Measurements from ENCODE around the gene CD300LD.
"Not testable (repeated sequence)": the region's sequence is repeated elsewhere in the genome, so short reads cannot be mapped to it uniquely, and the experiment has no call there.

Gene CD300LD

GRCh38 chr17:74630251-74630650 lies 38.2 kb upstream of the CD300LD start:
- H3K27me3 ChIP-seq (ENCODE audit: insufficient read depth, low read length); H3K4me1 ChIP-seq (ENCODE audit: insufficient read depth, low read length): not testable (repeated sequence)

DNA sequence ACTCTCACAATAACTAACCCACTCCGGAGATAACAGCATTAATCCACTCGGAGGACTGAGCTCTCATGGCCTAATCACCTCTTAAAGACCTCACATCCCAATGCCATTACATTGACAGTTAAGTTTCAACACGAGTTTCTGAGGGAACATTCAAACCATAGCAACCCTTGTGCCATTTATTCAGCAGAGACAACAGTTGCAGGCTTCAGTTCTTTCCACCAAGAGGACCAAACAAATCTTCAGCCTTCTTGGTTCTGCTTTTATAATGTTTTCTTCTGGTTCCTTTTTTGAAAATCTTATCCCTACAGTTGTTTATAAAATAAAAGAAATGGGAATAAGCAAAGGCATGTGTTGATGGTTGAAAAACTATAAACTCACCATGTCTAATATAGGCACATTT lies 33.6 kb upstream of the CD300LD start:
- H3K9ac ChIP-seq (ENCODE audit: low read depth, low read length), result no peak overlapping the region
- no peak overlapping the region for H3K4me3 ChIP-seq (ENCODE audit: low read length)
- no peak overlapping the region for H3K27ac ChIP-seq (ENCODE audit: low read length)
- no peaks in the 10 kb centered on the region for H3K36me3 ChIP-seq (ENCODE audit: insufficient read depth, low read depth, low read length)
- H3K4me1 ChIP-seq (ENCODE audit: insufficient read depth, low read length), result no peaks in the 10 kb centered on the region
- no peaks in the 10 kb centered on the region for H3K9me3 ChIP-seq (ENCODE audit: insufficient read depth, low read depth, low read length)
- H3K27me3 ChIP-seq (ENCODE audit: insufficient read depth, low read length), result peaks cover 26% of the 10 kb centered on the region

More at GRCh38 chr17:74630251-74630650, 38.2 kb upstream of the CD300LD start:
- not testable (repeated sequence) for H3K36me3 ChIP-seq (ENCODE audit: insufficient read depth, low read depth, low read length); H3K4me3 ChIP-seq (ENCODE audit: low read length); H3K9me3 ChIP-seq (ENCODE audit: insufficient read depth, low read depth, low read length); H3K27ac ChIP-seq (ENCODE audit: low read length); H3K9ac ChIP-seq (ENCODE audit: low read depth, low read length)

GRCh38 chr17:74624131-74624530 lies 32.0 kb upstream of the CD300LD start:
- no peaks in the 10 kb centered on the region for H3K36me3 ChIP-seq (ENCODE audit: insufficient read depth, low read depth, low read length)
- no peak overlapping the region for H3K27ac ChIP-seq (ENCODE audit: low read length)
- no peaks in the 10 kb centered on the region for H3K4me1 ChIP-seq (ENCODE audit: insufficient read depth, low read length)
- H3K9me3 ChIP-seq (ENCODE audit: insufficient read depth, low read depth, low read length), result no peaks in the 10 kb centered on the region
- H3K9ac ChIP-seq (ENCODE audit: low read depth, low read length), result no peak overlapping the region
- H3K4me3 ChIP-seq (ENCODE audit: low read length), result no peak overlapping the region
- peaks cover 32% of the 10 kb centered on the region for H3K27me3 ChIP-seq (ENCODE audit: insufficient read depth, low read length)

- H3K9me3 ChIP-seq (ENCODE audit: insufficient read depth, low read depth, low read length), result no peaks in the 10 kb centered on the region
- H3K36me3 ChIP-seq (ENCODE audit: insufficient read depth, low read depth, low read length), result no peaks in the 10 kb centered on the region
- no peak within 1 kb of the TSS for H3K27ac ChIP-seq (ENCODE audit: low read length)
- H3K4me3 ChIP-seq (ENCODE audit: low read length), result no peak within 1 kb of the TSS
- H3K27me3 ChIP-seq (ENCODE audit: insufficient read depth, low read length), result peaks cover 37% of the 10 kb centered on the region
- H3K9ac ChIP-seq (ENCODE audit: low read depth, low read length), result no peak within 1 kb of the TSS
- H3K4me1 ChIP-seq (ENCODE audit: insufficient read depth, low read length), result no peaks in the 10 kb centered on the region
Observed at GRCh38 chr17:74623693-74624093, 31.6 kb upstream of the CD300LD start, which contains the start of gene CD300E. Gene CD300E, minus strand, starts transcription at chr17:74623738. Its CDS starts 117 bp downstream, at chr17:74623621.

GRCh38 chr17:74619077-74619673 lies 27.1 kb upstream of the CD300LD start:
- Histone ChIP-seq H3K4me1 (ENCODE audit: insufficient read depth, low read length) (no peaks in the 10 kb centered on the region), H3K27me3 (ENCODE audit: insufficient read depth, low read length) (peaks cover 47% of the 10 kb centered on the region), H3K27ac (ENCODE audit: low read length) (no peak overlapping the region), H3K36me3 (ENCODE audit: insufficient read depth, low read depth, low read length) (no peaks in the 10 kb centered on the region), H3K9ac (ENCODE audit: low read depth, low read length) (no peak overlapping the region), H3K9me3 (ENCODE audit: insufficient read depth, low read depth, low read length) (no peaks in the 10 kb centered on the region), H3K4me3 (ENCODE audit: low read length) (no peak overlapping the region)

DNA sequence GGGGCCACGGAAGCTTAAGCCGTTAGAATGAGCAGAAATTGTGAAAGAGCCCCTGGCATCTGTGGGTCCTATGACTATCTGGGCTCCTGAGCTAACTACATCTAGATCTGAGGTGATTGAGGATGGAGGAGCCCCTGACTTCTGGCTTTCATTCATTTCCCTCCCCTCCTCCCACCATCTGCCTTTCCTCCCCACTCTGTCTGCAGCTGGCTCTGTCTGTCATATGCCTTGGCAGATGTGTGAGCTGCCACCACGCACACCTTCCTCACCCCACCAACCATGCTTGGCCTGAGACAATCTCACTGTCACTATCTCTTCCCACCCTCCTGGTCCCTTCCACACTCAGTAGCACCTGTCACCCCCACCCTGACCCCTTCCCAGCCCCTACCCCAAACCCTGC lies 26.4 kb upstream of the CD300LD start:
- H3K4me1 ChIP-seq (ENCODE audit: insufficient read depth, low read length), result no peaks in the 10 kb centered on the region

GRCh38 chr17:74616696-74617095 lies 24.6 kb upstream of the CD300LD start:
- no peaks in the 10 kb centered on the region for H3K4me1 ChIP-seq (ENCODE audit: insufficient read depth, low read length)
- H3K36me3 ChIP-seq (ENCODE audit: insufficient read depth, low read depth, low read length), result no peaks in the 10 kb centered on the region
- H3K9me3 ChIP-seq (ENCODE audit: insufficient read depth, low read depth, low read length), result no peaks in the 10 kb centered on the region
- no peak overlapping the region for H3K9ac ChIP-seq (ENCODE audit: low read depth, low read length)
- no peak overlapping the region for H3K27ac ChIP-seq (ENCODE audit: low read length)
- H3K4me3 ChIP-seq (ENCODE audit: low read length), result no peak overlapping the region
- H3K27me3 ChIP-seq (ENCODE audit: insufficient read depth, low read length), result peaks cover 41% of the 10 kb centered on the region

More for the DNA sequence above, 26.4 kb upstream of the CD300LD start:
- no peaks in the 10 kb centered on the region for H3K36me3 ChIP-seq (ENCODE audit: insufficient read depth, low read depth, low read length)
- H3K9me3 ChIP-seq (ENCODE audit: insufficient read depth, low read depth, low read length), result no peaks in the 10 kb centered on the region
- H3K9ac ChIP-seq (ENCODE audit: low read depth, low read length), result no peak overlapping the region
- H3K27me3 ChIP-seq (ENCODE audit: insufficient read depth, low read length), result peaks cover 41% of the 10 kb centered on the region
- H3K4me3 ChIP-seq (ENCODE audit: low read length), result no peak overlapping the region
- no peak overlapping the region for H3K27ac ChIP-seq (ENCODE audit: low read length)

DNA sequence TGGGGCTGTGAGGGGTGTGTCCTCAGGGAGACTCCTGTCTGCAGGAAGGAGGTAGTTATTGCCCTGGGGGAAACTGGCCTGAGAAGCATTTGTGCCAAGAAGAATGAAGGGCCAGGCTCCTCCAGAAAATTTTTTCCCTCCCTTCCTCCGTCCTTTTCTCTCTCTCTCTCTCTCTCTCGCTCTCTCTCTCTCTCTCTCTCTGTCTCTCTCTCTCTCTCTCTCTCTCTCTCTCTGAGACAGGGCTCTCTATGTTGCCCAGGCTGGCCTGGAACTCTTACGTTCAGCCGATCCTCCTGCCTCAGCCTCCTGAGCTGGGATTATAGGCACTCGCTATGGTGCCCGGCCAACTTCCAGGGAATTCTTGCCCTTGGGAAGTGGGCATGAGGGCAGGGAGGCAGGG lies 20.0 kb upstream of the CD300LD start:
- no peak overlapping the region for H3K9ac ChIP-seq (ENCODE audit: low read depth, low read length)
- H3K27me3 ChIP-seq (ENCODE audit: insufficient read depth, low read length), result peaks cover 48% of the 10 kb centered on the region
- no peaks in the 10 kb centered on the region for H3K36me3 ChIP-seq (ENCODE audit: insufficient read depth, low read depth, low read length)
- no peak overlapping the region for H3K27ac ChIP-seq (ENCODE audit: low read length)
- H3K4me3 ChIP-seq (ENCODE audit: low read length), result no peak overlapping the region
- no peaks in the 10 kb centered on the region for H3K4me1 ChIP-seq (ENCODE audit: insufficient read depth, low read length)
- H3K9me3 ChIP-seq (ENCODE audit: insufficient read depth, low read depth, low read length), result no peaks in the 10 kb centered on the region

GRCh38 chr17:74610108-74610507 lies 18.0 kb upstream of the CD300LD start:
- no peak overlapping the region for H3K9ac ChIP-seq (ENCODE audit: low read depth, low read length)
- H3K27ac ChIP-seq (ENCODE audit: low read length), result no peak overlapping the region
- H3K36me3 ChIP-seq (ENCODE audit: insufficient read depth, low read depth, low read length), result no peaks in the 10 kb centered on the region
- peaks cover 42% of the 10 kb centered on the region for H3K27me3 ChIP-seq (ENCODE audit: insufficient read depth, low read length)
- no peaks in the 10 kb centered on the region for H3K4me1 ChIP-seq (ENCODE audit: insufficient read depth, low read length)
- no peak overlapping the region for H3K4me3 ChIP-seq (ENCODE audit: low read length)
- no peaks in the 10 kb centered on the region for H3K9me3 ChIP-seq (ENCODE audit: insufficient read depth, low read depth, low read length)

GRCh38 chr17:74608511-74608910 lies 16.4 kb upstream of the CD300LD start:
- Histone ChIP-seq H3K4me3 (ENCODE audit: low read length) (no peak overlapping the region), H3K27ac (ENCODE audit: low read length) (no peak overlapping the region), H3K4me1 (ENCODE audit: insufficient read depth, low read length) (no peaks in the 10 kb centered on the region), H3K36me3 (ENCODE audit: insufficient read depth, low read depth, low read length) (no peaks in the 10 kb centered on the region), H3K9ac (ENCODE audit: low read depth, low read length) (no peak overlapping the region), H3K9me3 (ENCODE audit: insufficient read depth, low read depth, low read length) (no peaks in the 10 kb centered on the region), H3K27me3 (ENCODE audit: insufficient read depth, low read length) (peaks cover 37% of the 10 kb centered on the region)

- no peaks in the 10 kb centered on the region for H3K9me3 ChIP-seq (ENCODE audit: insufficient read depth, low read depth, low read length)
- no peak overlapping the region for H3K4me3 ChIP-seq (ENCODE audit: low read length)
- no peak overlapping the region for H3K27ac ChIP-seq (ENCODE audit: low read length)
- no peaks in the 10 kb centered on the region for H3K4me1 ChIP-seq (ENCODE audit: insufficient read depth, low read length)
- H3K36me3 ChIP-seq (ENCODE audit: insufficient read depth, low read depth, low read length), result no peaks in the 10 kb centered on the region
- peaks cover 31% of the 10 kb centered on the region for H3K27me3 ChIP-seq (ENCODE audit: insufficient read depth, low read length)
- no peak overlapping the region for H3K9ac ChIP-seq (ENCODE audit: low read depth, low read length)
Observed at GRCh38 chr17:74607221-74607620, 15.1 kb upstream of the CD300LD start.

GRCh38 chr17:74606050-74606449 lies 14.0 kb upstream of the CD300LD start:
- no peak overlapping the region for H3K9ac ChIP-seq (ENCODE audit: low read depth, low read length)
- peaks cover 19% of the 10 kb centered on the region for H3K27me3 ChIP-seq (ENCODE audit: insufficient read depth, low read length)
- no peaks in the 10 kb centered on the region for H3K36me3 ChIP-seq (ENCODE audit: insufficient read depth, low read depth, low read length)

More at GRCh38 chr17:74606050-74606449, 14.0 kb upstream of the CD300LD start:
- no peaks in the 10 kb centered on the region for H3K4me1 ChIP-seq (ENCODE audit: insufficient read depth, low read length)
- H3K4me3 ChIP-seq (ENCODE audit: low read length), result no peak overlapping the region
- no peak overlapping the region for H3K27ac ChIP-seq (ENCODE audit: low read length)
- no peaks in the 10 kb centered on the region for H3K9me3 ChIP-seq (ENCODE audit: insufficient read depth, low read depth, low read length)

All from iPS-20b (cell line).